Renal pelvis (tissue), 12 donors: ENCODE data around the gene ANKRD30A. TPM values are rescaled to one million over a fixed set of nuclear protein-coding genes. Genes with fewer than 3 reads are reported as not detected.
"Not testable (repeated sequence)": the region's sequence is repeated elsewhere in the genome, so short reads cannot be mapped to it uniquely, and the experiment has no call there.

Experiments used
- DNase-seq: peaks from one replicate; pipeline ENCODE4 v3.0.0-alpha.2; 2013
- long read RNA-seq, 16 experiments: transcript quantifications; one replicate each; lab custom pipeline, GENCODE V29; 2026
- polyA plus RNA-seq, 3 donors: library from polyadenylated mRNA; unstranded; fragments of 120-200 nt; gene quantifications; one replicate each; pipeline ENCODE4 v1.2.1, GENCODE V29; 2013; ENCODE audit not compliant: insufficient read length in 3 of 3

Gene ANKRD30A, protein sequence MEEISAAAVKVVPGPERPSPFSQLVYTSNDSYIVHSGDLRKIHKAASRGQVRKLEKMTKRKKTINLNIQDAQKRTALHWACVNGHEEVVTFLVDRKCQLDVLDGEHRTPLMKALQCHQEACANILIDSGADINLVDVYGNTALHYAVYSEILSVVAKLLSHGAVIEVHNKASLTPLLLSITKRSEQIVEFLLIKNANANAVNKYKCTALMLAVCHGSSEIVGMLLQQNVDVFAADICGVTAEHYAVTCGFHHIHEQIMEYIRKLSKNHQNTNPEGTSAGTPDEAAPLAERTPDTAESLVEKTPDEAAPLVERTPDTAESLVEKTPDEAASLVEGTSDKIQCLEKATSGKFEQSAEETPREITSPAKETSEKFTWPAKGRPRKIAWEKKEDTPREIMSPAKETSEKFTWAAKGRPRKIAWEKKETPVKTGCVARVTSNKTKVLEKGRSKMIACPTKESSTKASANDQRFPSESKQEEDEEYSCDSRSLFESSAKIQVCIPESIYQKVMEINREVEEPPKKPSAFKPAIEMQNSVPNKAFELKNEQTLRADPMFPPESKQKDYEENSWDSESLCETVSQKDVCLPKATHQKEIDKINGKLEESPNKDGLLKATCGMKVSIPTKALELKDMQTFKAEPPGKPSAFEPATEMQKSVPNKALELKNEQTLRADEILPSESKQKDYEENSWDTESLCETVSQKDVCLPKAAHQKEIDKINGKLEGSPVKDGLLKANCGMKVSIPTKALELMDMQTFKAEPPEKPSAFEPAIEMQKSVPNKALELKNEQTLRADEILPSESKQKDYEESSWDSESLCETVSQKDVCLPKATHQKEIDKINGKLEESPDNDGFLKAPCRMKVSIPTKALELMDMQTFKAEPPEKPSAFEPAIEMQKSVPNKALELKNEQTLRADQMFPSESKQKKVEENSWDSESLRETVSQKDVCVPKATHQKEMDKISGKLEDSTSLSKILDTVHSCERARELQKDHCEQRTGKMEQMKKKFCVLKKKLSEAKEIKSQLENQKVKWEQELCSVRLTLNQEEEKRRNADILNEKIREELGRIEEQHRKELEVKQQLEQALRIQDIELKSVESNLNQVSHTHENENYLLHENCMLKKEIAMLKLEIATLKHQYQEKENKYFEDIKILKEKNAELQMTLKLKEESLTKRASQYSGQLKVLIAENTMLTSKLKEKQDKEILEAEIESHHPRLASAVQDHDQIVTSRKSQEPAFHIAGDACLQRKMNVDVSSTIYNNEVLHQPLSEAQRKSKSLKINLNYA (N-terminal part only)
- polyA plus RNA-seq, result not detected
- long read RNA-seq, donor 1, result 0 reads
- long read RNA-seq, donor 2, result 0 reads
- long read RNA-seq, donor 3, result 0 reads
- long read RNA-seq, donor 4, result 0 reads
- long read RNA-seq, donor 5, result 0 reads
- long read RNA-seq, donor 6, result 0 reads
- long read RNA-seq, donor 7, result 0 reads
- long read RNA-seq, donor 8, result 0 reads
- long read RNA-seq, donor 9, result 0 reads
- long read RNA-seq, donor 10, result 0 reads
- long read RNA-seq, donor 11, result 0 reads
- long read RNA-seq, donor 12, result 0 reads
- long read RNA-seq, donor 13, result 0 reads
- long read RNA-seq, donor 14, result 0 reads
- long read RNA-seq, donor 15, result 0 reads
- long read RNA-seq, donor 16, result 0 reads

DNA sequence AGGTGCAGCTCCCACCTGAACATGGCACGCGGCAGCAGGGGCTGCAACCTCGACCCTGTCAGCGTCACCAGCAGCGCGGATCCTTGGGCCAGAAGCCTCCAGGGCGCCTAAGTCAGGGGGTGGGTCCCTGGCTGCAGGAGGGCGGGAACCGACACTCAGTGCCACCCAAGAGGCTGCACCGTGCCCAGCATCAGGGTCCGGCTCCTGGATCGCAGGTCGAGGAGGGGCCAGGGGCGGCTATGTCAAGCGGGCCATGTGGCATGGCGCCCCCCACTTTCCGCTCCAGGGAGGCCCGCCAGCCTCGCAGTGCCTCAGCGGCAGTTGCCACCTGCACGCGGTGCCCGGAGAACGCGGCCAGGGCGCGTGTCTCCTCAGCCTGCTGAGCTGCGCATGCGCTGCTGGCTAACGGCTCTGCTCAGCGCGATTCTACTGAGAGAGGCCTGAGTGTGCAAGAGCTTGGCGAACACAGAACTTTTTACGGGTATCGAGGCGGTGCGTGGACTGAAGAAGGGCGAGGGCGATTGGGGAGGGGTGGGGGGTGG is at the start of gene ANKRD30A:
Gene ANKRD30A, plus strand, starts transcription at position 408 of the 542 bp plus-strand sequence. CDS start 190 bp downstream, outside the sequence.
- DNase-seq, result no peak

GRCh38 chr10:37076083-37076482 is 49.3 kb upstream of the ANKRD30A start:
- DNase-seq, result not testable (repeated sequence)

DNA sequence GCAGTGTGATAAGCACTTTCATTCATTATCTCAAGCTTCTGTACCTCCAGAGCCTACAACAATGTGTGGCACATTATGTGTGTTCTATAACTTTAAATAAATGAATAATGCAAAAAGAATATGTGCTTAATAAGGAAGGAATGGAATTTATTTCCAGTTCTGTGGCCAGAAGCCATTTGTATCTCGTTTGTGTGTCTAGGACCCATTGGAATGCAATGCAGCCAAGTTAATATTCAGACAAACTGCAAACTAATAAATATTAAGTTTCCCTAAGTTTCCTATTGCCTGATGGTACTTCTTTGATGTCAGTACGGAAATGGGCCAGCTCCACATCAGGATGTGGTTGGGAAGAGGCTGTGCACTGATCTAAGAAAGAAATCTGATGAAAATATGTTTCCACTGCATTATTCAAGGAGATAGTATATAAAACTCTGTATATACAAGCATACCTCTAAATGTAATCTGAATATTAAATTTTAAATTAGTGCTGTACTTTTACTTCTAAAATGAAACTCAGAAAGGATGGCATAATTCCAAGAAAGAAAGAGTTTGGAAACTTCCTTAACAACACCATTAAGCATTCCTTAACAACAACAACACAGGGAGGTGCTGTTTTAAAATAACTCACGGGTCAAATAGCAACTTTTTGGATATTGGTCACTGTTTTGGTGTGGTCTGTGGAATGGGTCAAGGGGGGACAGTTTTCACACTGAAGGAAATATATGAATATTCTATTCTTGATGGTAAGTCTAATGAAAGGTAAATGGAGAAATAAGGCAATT is 29.4 kb upstream of the ANKRD30A start:
- DNase-seq, result no peak

DNA sequence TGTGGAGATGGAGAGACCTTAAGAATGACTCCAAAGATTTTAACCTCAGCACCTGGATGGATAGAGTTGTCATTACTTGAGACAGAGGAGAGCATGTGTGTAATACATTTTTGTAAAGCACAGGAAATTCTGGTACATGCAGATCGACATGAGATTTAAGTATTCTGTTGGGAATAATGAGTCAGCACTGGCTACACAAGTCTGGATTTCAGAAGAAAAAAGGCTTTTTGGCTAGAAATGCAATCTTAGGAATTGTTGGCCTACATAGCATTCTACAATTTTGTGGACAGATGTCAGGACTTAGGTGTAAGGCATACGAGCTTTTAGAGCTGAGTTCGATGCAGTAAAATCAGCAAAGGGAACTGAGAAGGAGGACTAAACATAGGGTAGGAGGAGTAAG is 24.1 kb upstream of the ANKRD30A start:
- no peak for DNase-seq

DNA sequence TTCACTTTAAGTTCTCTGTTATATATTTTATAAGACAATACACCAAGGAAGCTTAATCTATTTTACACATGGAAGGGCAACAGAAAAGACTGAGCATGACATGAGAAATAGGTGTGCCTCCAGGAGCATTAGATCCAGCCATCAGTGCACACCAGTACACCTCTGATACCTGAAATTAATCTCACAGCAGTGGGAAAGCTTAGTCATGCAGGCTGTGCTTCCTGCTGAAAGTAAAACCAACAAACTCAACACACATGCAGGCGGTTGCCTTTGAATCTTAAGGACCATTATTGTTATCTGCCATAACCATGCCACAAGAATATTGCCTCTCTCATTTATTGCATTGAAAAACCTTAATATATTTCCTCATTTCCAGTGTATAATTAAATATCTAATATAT is 16.4 kb upstream of the ANKRD30A start:
- DNase-seq, result no peak

- no peak for DNase-seq
These were observed 866 bp upstream of the ANKRD30A start for GRCh38 chr10:37124532-37124931.

GRCh38 chr10:37125921-37126320 is 523 bp downstream of the ANKRD30A start:
- no peak for DNase-seq

GRCh38 chr10:37146443-37146842 is 21.0 kb downstream of the ANKRD30A start:
- no peak for DNase-seq

- DNase-seq, result not testable (repeated sequence)
These were observed 37.0 kb downstream of the ANKRD30A start for GRCh38 chr10:37162430-37162829.

DNA sequence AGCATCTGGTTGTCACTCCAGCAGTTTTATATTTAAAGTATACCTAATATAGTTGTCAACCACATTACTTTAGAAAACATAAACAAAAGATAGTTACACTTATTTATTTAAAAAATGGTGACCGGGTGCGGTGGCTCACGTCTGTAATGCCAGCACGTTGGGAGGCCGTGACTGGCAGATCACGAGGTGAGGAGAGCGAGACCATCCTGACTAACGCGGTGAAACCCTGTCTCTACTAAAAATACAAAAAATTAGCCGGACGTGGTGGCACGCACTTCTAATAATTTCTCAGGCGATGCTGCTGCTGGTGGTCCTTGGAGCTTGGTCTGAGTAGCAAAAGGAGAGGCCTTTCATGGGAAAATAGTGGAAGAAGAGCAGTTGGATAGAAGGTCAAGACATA is 46.5 kb downstream of the ANKRD30A start:
- DNase-seq, result not testable (repeated sequence)

DNA sequence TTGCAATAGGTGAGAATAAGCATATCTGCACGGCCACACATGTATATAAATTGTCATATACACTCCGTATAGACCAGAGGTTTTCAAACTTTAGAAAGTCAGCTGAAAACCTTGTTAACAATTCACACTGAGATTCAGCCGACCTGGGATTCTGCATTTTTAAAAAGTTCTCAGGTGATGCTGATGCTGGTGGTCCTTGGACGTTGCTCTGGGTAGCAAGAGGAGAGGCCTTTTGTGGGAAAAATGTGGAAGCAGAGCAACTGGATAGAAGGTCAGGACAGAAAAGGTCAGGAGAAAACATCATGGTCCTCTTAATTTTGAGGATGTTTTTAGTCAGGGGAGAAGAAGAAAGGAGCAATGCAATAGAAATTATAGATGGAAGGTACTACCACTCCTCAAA is 52.9 kb downstream of the ANKRD30A start:
- not testable (repeated sequence) for DNase-seq

GRCh38 chr10:37182719-37183118 is 57.3 kb downstream of the ANKRD30A start:
- DNase-seq, result not testable (repeated sequence)

- DNase-seq, result no peak
These were observed 80.7 kb downstream of the ANKRD30A start for GRCh38 chr10:37206132-37206531.

- DNase-seq, result no peak
These were observed 95.5 kb downstream of the ANKRD30A start for GRCh38 chr10:37220866-37221265.

DNA sequence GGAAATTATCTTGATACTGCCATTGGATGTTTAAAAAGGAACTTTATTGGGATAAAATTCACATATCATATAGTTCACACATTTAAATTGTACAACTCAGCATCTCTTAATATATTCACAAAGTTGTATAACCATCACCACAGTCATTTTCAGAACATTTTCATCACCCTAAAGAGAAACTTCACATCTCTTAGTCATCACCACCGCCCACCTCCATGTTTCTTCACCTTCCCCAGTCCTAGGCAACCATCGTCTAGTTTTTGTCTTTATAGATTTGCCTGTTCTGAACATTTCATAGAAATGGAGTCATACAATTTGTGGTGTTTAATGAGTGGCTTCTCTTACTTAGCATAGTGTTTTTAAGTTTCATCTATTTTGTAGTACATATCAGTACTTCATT is 96.6 kb downstream of the ANKRD30A start:
- DNase-seq, result no peak

- DNase-seq, result no peak
These were observed 99.8 kb downstream of the ANKRD30A start for GRCh38 chr10:37225163-37225562.

- no peak for DNase-seq
These were observed 101.1 kb downstream of the ANKRD30A start for GRCh38 chr10:37226524-37226923.

- no peak for DNase-seq
These were observed 109.3 kb downstream of the ANKRD30A start for GRCh38 chr10:37234692-37235091.

DNA sequence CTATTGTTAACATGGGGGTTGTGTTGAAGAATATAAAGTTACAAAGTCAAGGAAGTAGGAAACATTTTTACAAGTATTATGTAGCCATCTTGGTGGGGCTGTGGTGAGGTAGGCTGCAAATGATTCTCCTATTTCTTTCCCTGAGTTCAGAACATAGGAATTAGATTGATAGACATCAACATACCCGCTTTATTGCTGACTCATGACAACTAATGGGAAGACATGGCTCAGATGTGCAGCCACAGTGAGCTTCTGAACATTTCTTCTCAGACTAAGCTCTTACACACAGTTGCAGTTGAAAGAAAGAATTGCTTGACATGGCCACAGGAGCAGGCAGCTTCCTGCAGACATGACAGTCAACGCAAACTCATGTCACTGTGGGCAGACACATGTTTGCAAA is 110.7 kb downstream of the ANKRD30A start:
- DNase-seq, result no peak

DNA sequence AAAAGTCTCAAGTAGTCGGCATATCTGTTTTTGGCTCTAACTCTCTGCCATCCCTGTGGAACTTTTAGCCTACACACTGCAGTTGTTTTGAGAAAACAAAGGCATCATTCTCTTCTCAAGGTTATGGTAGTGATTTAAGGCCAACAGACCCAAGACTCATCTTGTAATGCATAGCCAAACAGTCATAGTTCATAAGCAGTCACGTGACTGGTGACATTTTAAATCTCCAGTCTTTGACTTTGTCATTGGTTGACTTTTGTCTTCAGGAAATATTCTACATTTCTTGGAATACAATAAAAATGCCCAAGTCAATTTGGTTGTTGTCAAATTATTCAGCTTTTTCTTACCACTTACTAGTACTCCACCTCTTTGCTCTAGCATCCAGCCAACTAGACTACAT is 114.8 kb downstream of the ANKRD30A start:
- no peak for DNase-seq
